HFFc6 (cell line): ENCODE results near the gene NT5DC2. TPM values are rescaled to one million over a fixed set of nuclear protein-coding genes. Genes with fewer than 3 reads are reported as not detected.

Experiments used
- DNase-seq: peaks from one replicate; pipeline ENCODE4 v3.0.0-alpha.2; 2018
- H3K27ac Mint-ChIP-seq: 2 replicates; pipeline ENCODE4 v1.8.0; 2020; ENCODE audit warnings: mild to moderate bottlenecking, mixed read lengths
- H3K27me3 Mint-ChIP-seq: 2 replicates; pipeline ENCODE4 v1.8.0; 2021; ENCODE audit warnings: mild to moderate bottlenecking, moderate library complexity, mixed read lengths; ENCODE audit not compliant: insufficient read depth
- H3K36me3 Mint-ChIP-seq: 2 replicates; pipeline ENCODE4 v1.8.0; 2021; ENCODE audit warnings: low read depth, mixed read lengths
- H3K4me1 Mint-ChIP-seq: 2 replicates; pipeline ENCODE4 v1.8.0; 2020; ENCODE audit warnings: low read depth, mixed read lengths
- H3K4me3 Mint-ChIP-seq: 2 replicates; pipeline ENCODE4 v1.8.0; 2020; ENCODE audit warnings: mild to moderate bottlenecking, moderate library complexity, mixed read lengths
- H3K9me3 Mint-ChIP-seq: 2 replicates; pipeline ENCODE4 v1.8.0; 2020; ENCODE audit warnings: mild to moderate bottlenecking, mixed read lengths
- total RNA-seq, 6 experiments: library from RNA; stranded (reverse); fragmentation: NEBNext Ultra II Directional; extraction: Animal tissue kit (Norgen Biotek cat#: 25700); gene quantifications; 2 replicates in 1 of 6; 3 replicates in 5 of 6; pipeline ENCODE4 v1.2.3, GENCODE V29; 2021
- TF ChIP-seq, protein P1 (sequence below): fragments of 200-600 bp; sonication (generic); IDR thresholded peaks from 2 replicates; pipeline ENCODE4 v1.5.0; 2021; ENCODE audit warnings: antibody characterized with exemption, mild to moderate bottlenecking

Gene NT5DC2
- total RNA-seq, 6 experiments from 2014 or later: 156 to 198 (median 183) TPM

DNA sequence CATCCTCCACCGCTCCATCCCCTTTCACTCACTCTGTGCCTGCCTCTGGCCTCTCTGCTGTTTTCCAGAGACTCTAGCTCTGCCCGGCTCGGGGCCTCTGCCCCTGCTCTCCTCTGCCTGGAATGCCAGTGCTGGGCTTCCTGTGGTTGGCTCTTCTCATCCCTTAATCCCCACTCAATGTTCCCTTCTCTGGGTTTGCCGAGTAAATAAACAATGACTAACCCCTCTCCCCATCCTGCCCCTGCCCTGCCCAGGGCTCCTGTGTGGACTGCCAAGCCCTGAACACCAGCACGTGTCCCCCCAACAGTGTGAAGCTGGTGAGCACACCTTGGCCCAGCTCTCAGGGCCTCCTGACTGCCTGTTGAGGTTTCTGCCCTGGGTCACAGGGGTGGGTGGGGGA is 26.3 kb downstream of the NT5DC2 start:
- peak overlapping the region; percentile 30; the same call in 1 of the 2 replicates for H3K27ac Mint-ChIP-seq
- H3K4me3 Mint-ChIP-seq: peak overlapping the region; percentile 2; the same call in 1 of the 2 replicates
- H3K27me3 Mint-ChIP-seq: peaks cover 18% of the 10 kb centered on the region
- H3K36me3 Mint-ChIP-seq: no peaks in the 10 kb centered on the region
- TF ChIP-seq, protein P1, sequence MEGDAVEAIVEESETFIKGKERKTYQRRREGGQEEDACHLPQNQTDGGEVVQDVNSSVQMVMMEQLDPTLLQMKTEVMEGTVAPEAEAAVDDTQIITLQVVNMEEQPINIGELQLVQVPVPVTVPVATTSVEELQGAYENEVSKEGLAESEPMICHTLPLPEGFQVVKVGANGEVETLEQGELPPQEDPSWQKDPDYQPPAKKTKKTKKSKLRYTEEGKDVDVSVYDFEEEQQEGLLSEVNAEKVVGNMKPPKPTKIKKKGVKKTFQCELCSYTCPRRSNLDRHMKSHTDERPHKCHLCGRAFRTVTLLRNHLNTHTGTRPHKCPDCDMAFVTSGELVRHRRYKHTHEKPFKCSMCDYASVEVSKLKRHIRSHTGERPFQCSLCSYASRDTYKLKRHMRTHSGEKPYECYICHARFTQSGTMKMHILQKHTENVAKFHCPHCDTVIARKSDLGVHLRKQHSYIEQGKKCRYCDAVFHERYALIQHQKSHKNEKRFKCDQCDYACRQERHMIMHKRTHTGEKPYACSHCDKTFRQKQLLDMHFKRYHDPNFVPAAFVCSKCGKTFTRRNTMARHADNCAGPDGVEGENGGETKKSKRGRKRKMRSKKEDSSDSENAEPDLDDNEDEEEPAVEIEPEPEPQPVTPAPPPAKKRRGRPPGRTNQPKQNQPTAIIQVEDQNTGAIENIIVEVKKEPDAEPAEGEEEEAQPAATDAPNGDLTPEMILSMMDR: no peak
- H3K4me1 Mint-ChIP-seq: peaks cover 8% of the 10 kb centered on the region
- no peaks in the 10 kb centered on the region for H3K9me3 Mint-ChIP-seq
- DNase-seq: peak; percentile 75

DNA sequence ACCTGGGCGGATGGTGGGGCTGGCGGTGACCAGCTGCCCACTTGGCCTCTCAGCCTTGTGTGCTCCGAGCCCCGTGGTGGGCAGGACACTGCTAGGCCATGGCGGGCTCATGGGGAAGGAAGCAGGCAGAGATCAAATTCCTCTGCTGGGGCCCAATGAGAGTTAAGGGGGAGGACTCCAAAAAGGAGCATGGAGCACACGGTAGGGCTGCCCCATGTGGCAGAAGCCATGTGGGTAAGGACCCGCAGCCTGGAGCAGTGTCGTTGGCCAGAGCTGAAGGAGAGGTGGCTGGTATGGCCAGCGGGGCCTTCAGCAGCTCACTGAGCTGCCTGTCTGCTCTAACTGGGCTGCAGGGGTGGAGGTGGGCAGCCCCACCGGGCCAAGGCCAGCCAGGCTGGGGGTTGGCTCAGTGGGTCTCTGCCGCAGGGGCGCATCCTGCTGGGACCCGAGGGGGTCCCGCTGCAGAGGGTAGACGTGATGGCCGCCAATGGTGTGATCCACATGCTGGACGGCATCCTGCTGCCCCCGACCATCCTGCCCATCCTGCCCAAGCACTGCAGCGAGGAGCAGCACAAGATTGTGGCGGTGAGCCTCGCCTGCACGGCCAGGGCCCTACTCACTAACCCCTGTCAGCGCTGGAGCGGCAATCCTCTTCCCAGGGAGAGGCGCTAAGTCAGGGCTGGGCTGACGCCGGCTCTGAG is 27.2 kb downstream of the NT5DC2 start:
- H3K27me3 Mint-ChIP-seq: peaks cover 13% of the 10 kb centered on the region
- no peak overlapping the region for H3K4me3 Mint-ChIP-seq
- H3K9me3 Mint-ChIP-seq: no peaks in the 10 kb centered on the region
- DNase-seq: no peak
- TF ChIP-seq, protein P1: no peak
- peaks cover 8% of the 10 kb centered on the region for H3K4me1 Mint-ChIP-seq
- H3K27ac Mint-ChIP-seq: no peak overlapping the region
- H3K36me3 Mint-ChIP-seq: no peaks in the 10 kb centered on the region

DNA sequence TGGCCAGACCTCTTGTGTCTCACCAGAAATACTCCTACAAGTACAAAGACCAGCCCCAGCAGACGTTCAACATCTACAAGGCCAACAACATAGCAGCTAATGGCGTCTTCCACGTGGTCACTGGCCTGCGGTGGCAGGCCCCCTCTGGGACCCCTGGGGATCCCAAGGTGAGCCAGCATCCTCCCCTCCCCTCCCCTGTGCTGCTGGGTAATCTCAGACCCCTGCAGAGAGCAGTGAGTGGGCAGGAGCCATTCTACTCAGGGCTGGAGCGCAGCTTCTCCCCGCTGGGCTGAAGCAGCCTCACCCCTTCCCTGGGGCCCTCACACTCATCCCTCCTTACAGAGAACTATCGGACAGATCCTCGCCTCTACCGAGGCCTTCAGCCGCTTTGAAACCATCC is 28.7 kb downstream of the NT5DC2 start:
- Mint-ChIP-seq H3K4me3 (no peak overlapping the region), H3K9me3 (no peaks in the 10 kb centered on the region), H3K4me1 (peaks cover 8% of the 10 kb centered on the region), H3K27me3 (peaks cover 11% of the 10 kb centered on the region), H3K27ac (no peak overlapping the region), H3K36me3 (no peaks in the 10 kb centered on the region)
- TF ChIP-seq, protein P1: no peak
- DNase-seq: no peak

DNA sequence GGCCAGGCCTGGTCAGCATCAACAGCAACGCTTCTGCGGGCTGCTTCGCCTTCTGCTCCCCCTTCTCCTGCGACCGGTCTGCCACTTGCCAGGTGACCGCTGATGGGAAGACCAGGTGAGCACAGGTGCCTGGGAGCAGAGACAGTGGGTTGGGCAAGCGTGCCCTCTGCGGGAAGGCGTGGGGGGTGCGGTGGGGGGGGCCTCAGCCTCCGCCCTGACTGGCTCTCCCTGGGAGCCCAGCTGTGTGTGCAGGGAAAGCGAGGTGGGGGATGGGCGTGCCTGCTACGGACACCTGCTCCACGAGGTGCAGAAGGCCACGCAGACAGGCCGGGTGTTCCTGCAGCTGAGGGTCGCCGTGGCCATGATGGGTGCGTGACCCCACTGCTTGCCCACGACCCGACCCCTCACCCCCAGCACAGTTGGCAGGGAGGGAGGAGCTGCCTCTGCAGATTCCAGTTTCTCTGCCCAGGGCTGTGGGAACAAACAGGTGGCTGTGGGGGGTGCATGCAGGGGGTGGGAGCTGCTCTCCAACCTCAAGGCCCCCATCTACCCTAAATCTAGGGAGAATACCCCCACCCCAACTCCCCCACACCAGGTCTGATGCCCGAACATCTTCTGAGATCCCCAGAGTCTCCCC is 29.8 kb downstream of the NT5DC2 start:
- Mint-ChIP-seq H3K27ac (no peak overlapping the region), H3K4me1 (peaks cover 8% of the 10 kb centered on the region), H3K36me3 (no peaks in the 10 kb centered on the region), H3K9me3 (no peaks in the 10 kb centered on the region), H3K4me3 (no peak overlapping the region), H3K27me3 (peaks cover 9% of the 10 kb centered on the region)
- no peak for DNase-seq
- TF ChIP-seq, protein P1: no peak

DNA sequence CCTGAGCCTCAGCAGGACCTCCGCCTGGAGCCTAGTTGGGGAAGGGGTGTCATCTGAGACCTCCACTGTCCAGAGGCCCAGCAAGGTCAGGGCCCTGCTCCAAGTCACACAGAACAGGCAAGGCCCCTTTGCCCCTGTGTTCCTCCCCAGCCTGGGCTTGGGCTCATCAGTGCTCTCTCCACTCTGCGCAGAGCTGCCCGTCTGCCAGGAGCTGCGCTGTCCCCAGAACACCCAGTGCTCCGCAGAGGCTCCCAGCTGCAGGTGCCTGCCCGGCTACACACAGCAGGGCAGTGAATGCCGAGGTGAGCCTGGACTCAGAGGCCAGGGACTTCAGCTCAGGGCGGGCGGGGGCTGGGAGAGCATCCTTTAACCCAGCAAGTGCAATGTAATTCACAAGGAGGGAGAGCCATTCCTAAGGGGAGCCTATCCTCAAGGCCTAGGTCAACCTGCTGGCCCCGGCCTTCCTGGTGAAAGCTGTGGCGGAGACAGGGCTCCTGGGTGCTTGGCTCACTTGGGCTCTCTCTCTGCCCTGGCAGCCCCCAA is 30.8 kb downstream of the NT5DC2 start:
- peaks cover 17% of the 10 kb centered on the region for H3K4me1 Mint-ChIP-seq
- DNase-seq: no peak
- no peak overlapping the region for H3K4me3 Mint-ChIP-seq
- TF ChIP-seq, protein P1: no peak
- peaks cover 9% of the 10 kb centered on the region for H3K27me3 Mint-ChIP-seq
- H3K36me3 Mint-ChIP-seq: no peaks in the 10 kb centered on the region
- no peaks in the 10 kb centered on the region for H3K9me3 Mint-ChIP-seq
- no peak overlapping the region for H3K27ac Mint-ChIP-seq
